K562 (cell line): Measurements from ENCODE around the gene HTR3B. TPM values are rescaled to one million over a fixed set of nuclear protein-coding genes. Genes with fewer than 3 reads are reported as not detected.

ENCODE experiments used
- ATAC-seq: fragments of 200-7000 bp; cut with Tn5 transposase; 3 replicates; pipeline ENCODE4 v1.9.1; 2020; ENCODE audit warnings: moderate library complexity
- BruUV-seq: library from RNA; stranded (reverse); fragments of 400-500 nt; replicated peaks from 2 replicates; lab custom pipeline; 2021; lab: Mats Ljungman, UMichigan
- CTCF ChIA-PET: fragments of 300-600 bp; formaldehyde crosslinking; extraction: SDS; loops from one replicate; lab custom pipeline; 2021; ENCODE audit warnings: low intra/inter-chr PET ratio; lab: Yijun Ruan, JAX
- POLR2A ChIA-PET: fragments of 300-600, 350-650 bp; sonication (Branson Sonifier 250); formaldehyde crosslinking; extraction: SDS; loops from one replicate; lab custom pipeline; 2021; ENCODE audit warnings: antibody characterized with exemption, inconsistent platforms; lab: Yijun Ruan, JAX
- DNase-seq, 4 experiments: peaks; one replicate each; pipeline versions ENCODE4 v3.0.0 to v3.0.0-alpha.2; 2011 to 2018; ENCODE audit warnings: low spot score in 3 of 4, mixed read lengths in 3 of 4; ENCODE audit errors: extremely low read depth in 1 of 4
- FAIRE-seq: peaks from 2 replicates; lab custom pipeline; 2011; peaks lifted over from hg19 to GRCh38; lab: Jason Lieb, UNC
- H2AFZ ChIP-seq: 2 replicates; pipeline ENCODE4 v1.6.0; 2011; ENCODE audit warnings: low read depth, low read length, control low read depth, inconsistent platforms
- H3K27ac ChIP-seq: fragments of 200-600 bp; 3 replicates; pipeline ENCODE4 v1.8.0; 2011; ENCODE audit warnings: low read depth, mild to moderate bottlenecking, control low read depth, inconsistent platforms, low read length, moderate library complexity, mixed read lengths; ENCODE audit errors: extremely low read depth
- H3K27me3 ChIP-seq, 2 experiments: fragments of 300-600 bp in 1 of 2; 2 replicates in 1 of 2; 3 replicates in 1 of 2; pipeline versions ENCODE4 v1.6.0 to v1.8.0; 2011; ENCODE audit warnings: inconsistent platforms in 2 of 2, low read length in 2 of 2, mild to moderate bottlenecking in 1 of 2, mixed read lengths in 1 of 2, moderate library complexity in 1 of 2; ENCODE audit not compliant: control insufficient read depth in 2 of 2, insufficient read depth in 2 of 2
- H3K36me3 ChIP-seq: fragments of 300-600 bp; 3 replicates; pipeline ENCODE4 v1.8.0; 2011; ENCODE audit warnings: mild to moderate bottlenecking, low read length, inconsistent platforms; ENCODE audit not compliant: control insufficient read depth, insufficient read depth
- H3K4me1 ChIP-seq, 2 experiments: fragments of 200-600 bp in 1 of 2; replicated peaks in 1 of 2; 2 replicates in 1 of 2; 3 replicates in 1 of 2; pipeline versions ENCODE4 v1.5.1 to v1.8.0; 2011; ENCODE audit warnings: inconsistent platforms in 2 of 2, low read length in 2 of 2, mild to moderate bottlenecking in 1 of 2, mixed read lengths in 1 of 2, moderate library complexity in 1 of 2; ENCODE audit not compliant: control insufficient read depth in 2 of 2, insufficient read depth in 2 of 2
- H3K4me2 ChIP-seq: 2 replicates; pipeline ENCODE4 v1.6.1; 2011; ENCODE audit warnings: low read length, control low read depth, inconsistent platforms, mixed read lengths; ENCODE audit not compliant: insufficient read depth
- H3K4me3 ChIP-seq: fragments of 200-600 bp; sonication (generic), shearing (Covaris generic); 2 replicates; pipeline ENCODE4 v1.5.1; 2016; ENCODE audit warnings: control low read depth, inconsistent platforms
- H3K79me2 ChIP-seq: fragments of 200-600 bp; 3 replicates; pipeline ENCODE4 v1.8.0; 2011; ENCODE audit warnings: low read length, inconsistent platforms; ENCODE audit not compliant: control insufficient read depth, insufficient read depth
- H3K9ac ChIP-seq, 2 experiments: 2 replicates each; pipeline versions ENCODE4 v1.6.0 to v1.6.1; 2011; ENCODE audit warnings: low read depth in 2 of 2, low read length in 2 of 2, control low read depth in 1 of 2, inconsistent platforms in 1 of 2, mild to moderate bottlenecking in 1 of 2, mixed read lengths in 1 of 2; ENCODE audit not compliant: insufficient read depth in 1 of 2
- H3K9me1 ChIP-seq: one replicate; pipeline ENCODE4 v1.6.0; 2011; ENCODE audit warnings: inconsistent platforms, mild to moderate bottlenecking, low read length, moderate library complexity; ENCODE audit not compliant: control insufficient read depth, insufficient read depth
- H3K9me3 ChIP-seq: replicated peaks from 2 replicates; pipeline ENCODE4 v1.5.1; 2011; ENCODE audit warnings: low read depth, low read length, inconsistent platforms; ENCODE audit not compliant: control insufficient read depth, insufficient read depth
- H4K20me1 ChIP-seq: replicated peaks from 2 replicates; pipeline ENCODE4 v1.6.1; 2011; ENCODE audit warnings: low read length, inconsistent platforms, mixed read lengths; ENCODE audit not compliant: control insufficient read depth, insufficient read depth
- ASH1L ChIP-seq: fragments of 450-650 bp; IDR thresholded peaks from 2 replicates; pipeline ENCODE4 v1.6.1; 2018; ENCODE audit warnings: borderline replicate concordance, mild to moderate bottlenecking, low read depth; ENCODE audit not compliant: partially characterized antibody
- FOXA1 ChIP-seq: fragments of 450-650 bp; IDR thresholded peaks from 2 replicates; pipeline ENCODE4 v1.6.1; 2016; ENCODE audit warnings: mild to moderate bottlenecking, borderline replicate concordance
- LEF1 ChIP-seq: fragments of 450-650 bp; IDR thresholded peaks from 2 replicates; pipeline ENCODE4 v1.6.1; 2016; ENCODE audit warnings: mild to moderate bottlenecking
- MYNN ChIP-seq, 2 experiments: sonication (generic); formaldehyde crosslinking in 1 of 2; IDR thresholded peaks; 2 replicates each; pipeline versions ENCODE4 v1.5.0 to v1.6.1; 2016 to 2020; ENCODE audit warnings: antibody characterized with exemption in 1 of 2, missing genetic modification reagents in 1 of 2
- PHB2 ChIP-seq: fragments of 450-650 bp; IDR thresholded peaks from 2 replicates; pipeline ENCODE4 v1.6.1; 2017; ENCODE audit warnings: low read depth
- PHF21A ChIP-seq: fragments of 450-650 bp; IDR thresholded peaks from 2 replicates; pipeline ENCODE4 v1.6.1; 2017; ENCODE audit warnings: low read depth, borderline replicate concordance
- RFX1 ChIP-seq: fragments of 450-650 bp; IDR thresholded peaks from 2 replicates; pipeline ENCODE4 v1.6.1; 2016; ENCODE audit warnings: mild to moderate bottlenecking, moderate library complexity
- RUNX1 ChIP-seq: sonication (generic); IDR thresholded peaks from 2 replicates; pipeline ENCODE4 v1.6.1; 2016; ENCODE audit warnings: antibody characterized with exemption, low read depth
- SMARCA4 ChIP-seq: fragments of 450-650 bp; IDR thresholded peaks from 2 replicates; pipeline ENCODE4 v1.6.1; 2016
- SMARCC2 ChIP-seq: fragments of 450-650 bp; IDR thresholded peaks from 2 replicates; pipeline ENCODE4 v1.6.1; 2017; ENCODE audit warnings: antibody characterized with exemption, moderate library complexity, mild to moderate bottlenecking, low read depth
- ZNF124 ChIP-seq: sonication (generic); formaldehyde crosslinking; IDR thresholded peaks from 2 replicates; pipeline ENCODE4 v1.8.1; 2022; ENCODE audit warnings: missing genetic modification reagents
- WGBS: fragments of 100-300 bp; shearing (Covaris generic); methylation state at CpG from one replicate; pipeline ENCODE4 v1.1.6; 2016; ENCODE audit warnings: low coverage, mixed read lengths; ENCODE audit not compliant: insufficient coverage; ENCODE audit errors: missing lambda C conversion rate; 5-methylcytosine and 5-hydroxymethylcytosine counted together
- in situ Hi-C: fragments of 300-500 bp; cut with MboI; formaldehyde crosslinking; loops from 4 replicates; pipeline ENCODE4 v1.15.0; 2018; ENCODE audit warnings: inconsistent platforms, mixed read lengths
- intact Hi-C: fragments of 100-400 bp; cut with micrococcal nuclease; formaldehyde crosslinking; loops from 2 replicates; pipeline ENCODE4 v1.14.2; 2022
- polyA plus RNA-seq, 8 experiments: library from polyadenylated mRNA; depleted of rRNA in 4 of 8; stranded (reverse) in 5 of 8; unstranded in 3 of 8; fragments of >200 nt; fragmentation: Nextera tagmentation in 2 of 8; fragmentation: Illumina TruSeq in 1 of 8; extraction: Ambion mirVana in 2 of 8; extraction: Trizol in 1 of 8; gene quantifications; 2 replicates each; pipeline versions ENCODE4 v1.2.1 to v1.2.3, GENCODE V29; 2011 to 2014; ENCODE audit warnings: inconsistent platforms in 1 of 8, missing spikeins in 1 of 8
- total RNA-seq, 7 experiments: library from RNA; depleted of rRNA in 6 of 7; stranded (reverse); fragments of >200 nt in 6 of 7; fragmentation: Illumina TruSeq in 2 of 7; extraction: Trizol in 2 of 7; gene quantifications; 2 replicates each; pipeline versions ENCODE4 v1.2.1 to v1.2.3, GENCODE V29; 2011 to 2021; ENCODE audit warnings: low replicate concordance in 1 of 7

The HTR3B gene
- total and polyA plus RNA-seq, 9 of the 15 experiments (the other 6 are each of a cell fraction or from before 2014, with no cell fraction given), result not detected

- H3K27me3 ChIP-seq, result peaks cover 7 to 43% of the 10 kb centered on the region in 2 experiments
- in situ Hi-C loops, result no loop called here
- no peaks in the 10 kb centered on the region for H3K9me3 ChIP-seq
- 0 out of 4 replicates have a peak overlapping the region, but pooled peaks of 1 of the 2 experiments have one; percentile 3 for H3K9ac ChIP-seq
- FAIRE-seq (no peak), DNase-seq (no peak), ATAC-seq (no peak)
- no peak overlapping the region for H3K4me3 ChIP-seq
- no peaks in the 10 kb centered on the region for H3K36me3 ChIP-seq
- no peak for TF ChIP-seq LEF1
- TF ChIP-seq PHF21A, result no peak
- no peak for TF ChIP-seq ZNF124 (CRISPR knock-in tag)
- TF ChIP-seq FOXA1, result no peak
- TF ChIP-seq RFX1, result no peak
- no peak for TF ChIP-seq PHB2
- TF ChIP-seq RUNX1, result no peak
- TF ChIP-seq MYNN (IDR thresholded peaks at IDR 0.05), result no peak
- no peak for TF ChIP-seq MYNN (CRISPR knock-in tag; IDR thresholded peaks at IDR 0.05)
- TF ChIP-seq ASH1L, result no peak
- no peak for TF ChIP-seq SMARCA4
- TF ChIP-seq SMARCC2, result no peak
- no peaks in the 10 kb centered on the region for H3K4me1 ChIP-seq
- H4K20me1 ChIP-seq, result peaks cover 2% of the 10 kb centered on the region; the same call in 1 of the 2 replicates
- no TSS peak for BruUV-seq
- POLR2A ChIA-PET, result no interaction called here
- WGBS, result under 1% methylated on average over 17 of the region's 18 CpGs
- CTCF ChIA-PET, result no interaction called here
- no peaks in the 10 kb centered on the region for H3K9me1 ChIP-seq
- intact Hi-C loops, result no loop called here
- H2AFZ ChIP-seq, result no peak overlapping the region
- H3K79me2 ChIP-seq, result no peaks in the 10 kb centered on the region
- H3K27ac ChIP-seq, result no peak overlapping the region
- no peak overlapping the region for H3K4me2 ChIP-seq
These were observed 82.0 kb downstream of the HTR3B start for GRCh38 chr11:113986351-113987140.
